Fibroblast of peridontal ligament (primary cell): ENCODE data around the gene PGM3.
A peak's percentile ranks its signal among the peaks of the same experiment; 100 is the strongest.
"Not testable (repeated sequence)": the region's sequence is repeated elsewhere in the genome, so short reads cannot be mapped to it uniquely, and the experiment has no call there.

Experiments used
- DNase-seq: peaks from one replicate; pipeline ENCODE4 v3.0.0-alpha.2; 2010; ENCODE audit errors: extremely low read depth

PGM3 gene, protein sequence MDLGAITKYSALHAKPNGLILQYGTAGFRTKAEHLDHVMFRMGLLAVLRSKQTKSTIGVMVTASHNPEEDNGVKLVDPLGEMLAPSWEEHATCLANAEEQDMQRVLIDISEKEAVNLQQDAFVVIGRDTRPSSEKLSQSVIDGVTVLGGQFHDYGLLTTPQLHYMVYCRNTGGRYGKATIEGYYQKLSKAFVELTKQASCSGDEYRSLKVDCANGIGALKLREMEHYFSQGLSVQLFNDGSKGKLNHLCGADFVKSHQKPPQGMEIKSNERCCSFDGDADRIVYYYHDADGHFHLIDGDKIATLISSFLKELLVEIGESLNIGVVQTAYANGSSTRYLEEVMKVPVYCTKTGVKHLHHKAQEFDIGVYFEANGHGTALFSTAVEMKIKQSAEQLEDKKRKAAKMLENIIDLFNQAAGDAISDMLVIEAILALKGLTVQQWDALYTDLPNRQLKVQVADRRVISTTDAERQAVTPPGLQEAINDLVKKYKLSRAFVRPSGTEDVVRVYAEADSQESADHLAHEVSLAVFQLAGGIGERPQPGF

GRCh38 chr6:83192871-83193746, at the start of gene PGM3, which contains the start of gene RWDD2A:
Gene PGM3 (minus strand): TSS chr6:83193265. CDS start chr6:83191012, 2,253 bp downstream.
Gene RWDD2A (plus strand): TSS chr6:83193357. CDS start chr6:83194452, 1,095 bp downstream.
- peak; percentile 77 for DNase-seq

DNA sequence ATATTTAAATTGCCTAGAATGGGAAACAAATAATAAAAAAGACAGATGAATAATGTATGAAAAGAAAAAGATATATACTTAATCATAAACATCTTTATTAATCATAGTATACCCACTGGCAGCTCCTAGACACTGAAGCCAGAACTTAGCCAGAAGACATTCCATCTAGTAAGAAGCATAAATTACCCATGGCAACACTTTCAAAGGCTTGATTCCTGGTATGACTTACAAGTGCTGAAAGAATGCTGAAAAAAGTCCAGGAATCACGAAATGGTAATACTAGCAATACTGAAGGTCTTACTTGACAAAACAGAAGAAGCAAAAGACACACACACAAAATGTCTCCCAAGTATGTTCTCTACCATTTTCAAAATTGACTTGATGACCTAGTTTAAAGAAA, 38.1 kb upstream of the PGM3 start:
- peak; percentile 97 for DNase-seq

DNA sequence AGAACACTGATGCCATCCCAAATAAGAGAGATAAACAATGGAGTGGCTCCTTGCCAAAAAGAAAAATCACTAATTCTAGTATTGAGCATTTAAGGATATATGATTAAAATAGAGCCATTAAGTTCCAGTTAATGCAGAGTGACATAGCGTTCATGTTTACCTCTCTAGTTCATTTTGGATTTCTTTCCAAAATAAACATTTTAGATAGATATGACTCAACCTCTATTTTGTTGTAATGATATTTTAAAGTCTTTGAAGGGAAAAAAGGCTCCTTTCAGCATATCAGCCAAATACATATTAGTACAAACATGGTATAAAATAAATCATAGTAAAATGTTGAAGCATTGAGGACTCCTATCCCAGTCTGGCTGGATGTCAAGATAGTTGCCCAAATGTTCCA, 33.5 kb upstream of the PGM3 start:
- no peak for DNase-seq

GRCh38 chr6:83221889-83222479, 28.9 kb upstream of the PGM3 start:
- DNase-seq: peak; percentile 74

GRCh38 chr6:83221276-83221675, 28.2 kb upstream of the PGM3 start:
- no peak for DNase-seq

DNA sequence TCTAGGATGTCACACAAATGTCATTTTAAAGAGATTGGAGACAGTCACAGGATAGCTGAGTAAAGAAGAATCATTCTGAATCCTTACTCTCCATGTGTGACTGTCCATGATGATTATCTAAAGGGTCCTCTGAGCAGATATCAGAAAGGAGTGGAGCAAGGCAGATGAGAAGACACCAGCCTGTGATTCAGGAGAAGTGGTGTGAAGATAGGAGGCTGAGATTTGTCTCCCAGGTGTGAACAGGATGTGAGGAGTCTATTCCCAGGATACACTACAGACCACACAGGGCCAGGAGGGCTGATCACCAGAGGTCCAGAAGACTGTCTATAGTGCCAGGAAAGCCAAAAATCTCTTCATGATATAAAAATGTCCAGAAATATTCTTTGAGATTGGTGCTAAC, 27.1 kb upstream of the PGM3 start:
- DNase-seq: no peak

DNA sequence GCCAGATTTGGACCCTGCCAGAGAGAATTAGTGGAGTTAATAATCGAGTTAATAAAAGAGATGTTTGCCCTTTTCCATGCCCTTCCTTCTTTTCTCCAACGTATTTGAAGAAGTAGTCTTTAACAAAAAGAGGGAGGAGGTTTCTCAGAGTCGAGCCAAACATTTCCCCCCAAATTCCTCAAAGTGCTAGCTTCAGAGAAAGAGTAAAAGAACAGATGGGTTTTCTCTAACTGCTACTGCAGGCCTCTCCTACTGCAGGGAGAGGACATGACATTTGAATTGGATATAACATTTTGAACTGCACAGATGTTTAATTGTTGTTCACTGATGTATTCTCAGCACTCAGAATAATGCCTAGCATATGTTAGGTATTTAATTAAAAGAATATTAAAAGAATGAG, 25.6 kb upstream of the PGM3 start:
- DNase-seq: no peak

DNA sequence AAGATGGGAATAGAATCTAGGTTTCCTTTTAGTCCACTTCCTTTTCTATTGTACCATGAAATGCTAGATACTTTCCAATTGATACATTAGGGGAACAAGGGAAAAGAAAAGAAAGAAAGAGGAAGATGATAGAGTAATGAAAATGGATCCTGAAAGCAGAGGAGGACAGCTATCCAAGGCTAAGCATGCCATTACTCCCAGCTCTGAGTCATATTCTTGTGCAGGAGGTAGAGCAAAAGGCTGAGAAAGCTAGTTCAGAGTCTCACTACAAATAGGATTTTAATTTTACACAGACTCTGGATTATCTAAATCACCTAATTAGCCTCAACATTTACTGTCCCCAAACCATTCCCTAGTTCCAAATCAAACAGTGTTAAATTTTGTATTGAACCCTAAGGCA, 23.7 kb upstream of the PGM3 start:
- peak; percentile 36 for DNase-seq

- DNase-seq: peak; percentile 89
Measured at GRCh38 chr6:83215131-83216047, 22.3 kb upstream of the PGM3 start.

DNA sequence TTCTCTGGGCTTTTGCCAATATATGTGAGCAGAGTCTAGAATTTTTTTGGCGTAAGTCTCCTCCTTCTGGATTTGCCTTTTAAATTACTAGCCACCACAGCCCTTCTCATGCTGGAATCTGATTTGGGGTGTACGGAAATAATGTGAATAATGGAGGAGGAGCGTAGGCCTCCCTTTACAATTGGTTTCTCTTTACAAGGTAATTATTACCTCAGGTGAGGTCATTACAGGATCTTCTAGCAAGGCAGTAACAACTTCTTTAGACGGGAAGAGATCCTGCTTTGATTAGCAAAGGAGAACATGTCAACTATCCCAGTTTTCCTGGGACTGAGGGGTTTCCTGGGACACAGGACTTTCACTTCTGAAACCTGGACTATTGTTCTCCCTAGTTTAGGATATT, 9.0 kb upstream of the PGM3 start:
- no peak for DNase-seq

DNA sequence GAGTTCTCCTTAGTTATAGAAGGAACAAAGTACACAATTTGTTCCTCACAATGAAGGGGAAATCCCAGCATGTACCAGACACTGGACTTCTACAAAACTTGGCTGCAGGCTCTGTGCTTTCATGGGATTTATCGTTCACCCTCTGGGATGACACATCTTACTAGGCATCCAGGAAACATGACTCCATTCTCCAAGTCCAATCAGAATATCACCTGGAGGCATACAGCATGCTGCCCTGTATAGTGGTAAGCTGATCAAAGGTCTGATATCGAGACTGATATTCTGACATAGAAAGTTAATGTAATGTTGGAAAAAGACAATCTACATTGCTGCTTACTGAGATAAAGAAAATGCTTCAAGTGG, 6.8 kb upstream of the PGM3 start:
- peak; percentile 31 for DNase-seq

DNA sequence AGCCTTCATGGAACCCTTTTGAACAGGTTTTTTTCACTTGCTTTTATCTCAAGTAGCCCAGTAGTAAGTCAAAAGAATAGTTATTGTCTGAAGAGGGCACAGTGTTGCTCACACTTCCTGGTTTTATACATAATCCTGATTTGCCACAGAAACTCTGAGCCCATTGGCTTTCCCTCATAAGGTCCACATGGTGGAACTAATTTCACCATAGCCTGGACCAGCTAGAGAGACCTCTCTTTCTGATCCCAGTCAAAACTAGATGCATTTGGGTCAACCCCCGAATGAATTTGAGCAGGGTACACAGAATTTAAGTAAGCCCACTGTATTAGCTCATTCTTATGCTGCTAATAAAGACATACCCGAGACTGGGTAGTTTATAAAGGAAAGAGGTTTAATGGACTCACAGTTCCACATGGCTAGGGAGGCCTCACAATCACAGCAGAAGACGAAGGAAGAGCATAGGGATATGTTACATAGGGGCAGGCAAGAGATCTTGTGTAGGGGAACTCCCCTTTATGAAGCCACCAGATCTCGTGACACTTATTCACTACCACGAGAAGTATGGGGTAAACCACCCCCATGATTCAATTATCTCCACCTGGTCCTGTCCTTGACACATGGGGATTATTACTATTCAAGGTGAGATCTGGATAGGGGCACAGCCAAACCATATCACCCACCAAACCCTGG, 6.3 kb upstream of the PGM3 start:
- no peak for DNase-seq

DNA sequence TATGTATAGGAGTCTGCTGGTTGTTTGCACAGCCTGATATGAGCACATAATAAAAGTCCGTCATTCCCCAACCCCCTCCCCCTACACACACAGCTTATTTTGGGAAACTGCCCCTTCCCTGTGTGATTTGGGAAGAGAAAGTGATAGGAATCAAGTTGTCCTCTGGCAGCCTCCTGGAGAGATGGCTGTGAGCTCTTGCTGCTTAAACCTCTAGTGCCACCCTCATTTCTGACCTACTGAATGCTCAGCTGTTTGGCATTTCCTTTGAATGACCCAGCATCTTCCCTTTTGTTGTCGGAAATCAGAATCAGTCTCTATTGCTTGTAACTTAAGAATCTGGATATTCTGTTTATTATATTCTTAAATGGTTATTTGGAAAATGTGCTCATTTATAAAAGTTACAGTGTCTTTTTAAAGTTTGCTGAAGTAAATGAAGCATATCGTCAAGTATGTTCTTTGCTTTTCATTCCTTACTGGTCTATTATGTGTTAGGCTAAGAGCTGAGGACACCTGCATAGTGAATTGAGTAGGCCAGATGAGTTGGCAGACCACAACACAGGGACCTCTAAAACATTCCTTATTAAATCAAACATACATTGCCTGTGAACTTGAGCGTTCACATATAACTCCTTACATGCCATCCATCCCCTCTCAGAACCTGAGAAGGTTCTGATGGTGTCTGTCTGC, 5.6 kb upstream of the PGM3 start:
- peak; percentile 23 for DNase-seq

GRCh38 chr6:83193747-83194566, 892 bp upstream of the PGM3 start:
- no peak for DNase-seq

GRCh38 chr6:83192456-83192855, 609 bp downstream of the PGM3 start:
- DNase-seq: peak; percentile 31

DNA sequence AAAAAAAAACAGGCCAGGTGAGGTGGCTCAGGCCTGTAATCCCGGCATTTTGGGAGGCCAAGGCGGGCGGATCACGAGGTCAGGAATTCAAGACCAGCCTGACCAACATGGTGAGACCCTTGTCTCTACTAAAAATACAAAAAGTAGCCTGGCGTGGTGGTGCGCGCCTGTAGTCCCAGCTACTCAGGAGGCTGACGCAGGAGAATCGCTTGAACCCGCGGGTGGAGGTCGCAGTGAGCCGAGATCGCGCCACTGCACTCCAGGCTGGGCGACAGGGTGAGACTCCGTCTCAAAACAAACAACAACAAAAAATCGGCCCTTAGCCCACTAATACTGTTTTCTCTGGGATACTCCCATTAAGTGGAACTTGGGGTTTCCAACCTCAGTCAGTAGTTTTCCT, 1.1 kb downstream of the PGM3 start:
- DNase-seq: not testable (repeated sequence)

DNA sequence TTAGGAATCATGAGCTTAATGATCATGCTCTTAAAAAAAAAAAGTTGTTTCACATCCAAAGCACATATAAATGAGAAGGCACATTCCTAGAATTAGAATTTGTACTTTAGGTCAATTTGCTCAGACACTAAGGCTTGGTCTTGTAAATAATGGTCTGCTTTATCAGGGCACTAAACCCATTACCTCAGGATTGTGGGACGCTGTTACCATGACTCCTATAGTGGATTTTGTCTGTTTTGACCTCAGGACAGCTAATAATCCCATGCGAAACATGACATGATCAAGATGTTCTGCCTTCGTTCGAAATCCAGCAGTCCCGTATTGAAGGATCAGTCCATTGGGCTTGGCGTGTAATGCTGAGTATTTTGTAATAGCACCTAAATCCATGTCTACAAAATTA, 2.4 kb downstream of the PGM3 start:
- no peak for DNase-seq

DNA sequence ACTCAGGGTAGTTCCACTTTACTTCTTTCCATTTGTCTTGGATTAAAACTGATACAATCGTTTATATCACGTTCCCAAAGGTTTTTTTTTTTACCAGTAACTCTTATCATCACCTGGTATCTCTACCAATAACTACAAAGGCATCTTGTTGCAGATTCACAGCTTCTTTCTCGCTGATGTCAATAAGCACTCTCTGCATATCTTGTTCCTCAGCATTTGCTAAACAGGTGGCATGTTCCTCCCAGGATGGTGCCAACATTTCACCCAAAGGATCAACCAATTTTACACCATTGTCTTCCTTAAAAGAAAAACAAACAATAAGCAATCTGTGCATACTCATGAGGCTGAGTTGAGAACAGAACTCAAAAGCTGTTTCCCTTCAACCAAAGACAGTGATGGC, 4.6 kb downstream of the PGM3 start:
- DNase-seq: no peak

- DNase-seq: no peak
Measured at GRCh38 chr6:83185096-83185495, 8.0 kb downstream of the PGM3 start.
